Mucosa of descending colon (tissue), 3 donors: Measurements from ENCODE around the gene ADCY1. TPM values are rescaled to one million over a fixed set of nuclear protein-coding genes. Genes with fewer than 3 reads are reported as not detected.
A peak's percentile ranks its signal among the peaks of the same experiment; 100 is the strongest.
"Not testable (repeated sequence)": the region's sequence is repeated elsewhere in the genome, so short reads cannot be mapped to it uniquely, and the experiment has no call there.

Source experiments
- ATAC-seq: fragments of 200-7000 bp; cut with Tn5 transposase; one replicate; pipeline ENCODE4 v1.9.1; 2020; ENCODE audit warnings: mild to moderate bottlenecking, moderate library complexity
- DNase-seq, 3 donors: peaks; one replicate each; pipeline ENCODE4 v3.0.0-alpha.2; 2020
- H3K36me3 ChIP-seq: fragments of 200-600 bp; one replicate; pipeline ENCODE4 v1.8.0; 2021; ENCODE audit warnings: low read depth, mild to moderate bottlenecking
- H3K4me1 ChIP-seq: fragments of 200-600 bp; one replicate; pipeline ENCODE4 v1.8.0; 2021; ENCODE audit warnings: low read depth, mild to moderate bottlenecking
- H3K4me3 ChIP-seq: fragments of 200-600 bp; one replicate; pipeline ENCODE4 v1.8.0; 2021; ENCODE audit warnings: mild to moderate bottlenecking
- H3K9me3 ChIP-seq: fragments of 200-600 bp; one replicate; pipeline ENCODE4 v1.8.0; 2021; ENCODE audit warnings: mild to moderate bottlenecking
- CTCF ChIP-seq: fragments of 200-600 bp; IDR thresholded peaks from one replicate; pipeline ENCODE4 v1.8.0; 2022; ENCODE audit warnings: antibody characterized with exemption, mild to moderate bottlenecking
- intact Hi-C, 2 donors: fragments of 100-400 bp; cut with DNase I in 1 of 2; cut with micrococcal nuclease in 1 of 2; formaldehyde crosslinking; loops; one replicate each; pipeline versions ENCODE4 v1.11.0 to v1.11.1; 2022; cut with DNase I, micrococcal nuclease
- total RNA-seq, 3 donors: library from RNA; stranded (reverse); fragmentation: NEBNext Ultra II Directional in 2 of 3; extraction: Animal tissue kit (Norgen Biotek cat#: 25700) in 2 of 3; gene quantifications; one replicate each; pipeline versions ENCODE4 v1.2.1 to v1.2.4, GENCODE V29; 2021 to 2023
- donor health status: DM: no; HTN: no; CAD: no; lungs with moderate emphysema.
- donor health status: DM: no; HTN: no; CAD: no.
- donor health status: DM: no; HTN: yes; CAD: no.

Gene ADCY1
- total RNA-seq, 3 donors from 2014 or later: 0.55 to 0.94 (median 0.76) TPM

- TF ChIP-seq CTCF: no peak
- DNase-seq (no peak), ATAC-seq (no peak)
- Histone ChIP-seq H3K4me1 (no peaks in the 10 kb centered on the region), H3K36me3 (peaks cover 7% of the 10 kb centered on the region), H3K4me3 (no peak overlapping the region), H3K9me3 (no peaks in the 10 kb centered on the region)
- intact Hi-C loops: no loop called here
Measured at GRCh38 chr7:45726883-45727282, 152.7 kb downstream of the ADCY1 start.

GRCh38 chr7:45731692-45732443 lies 157.7 kb downstream of the ADCY1 start:
- ATAC-seq, H3K9me3 ChIP-seq, intact Hi-C loops, DNase-seq, H3K4me1 ChIP-seq, H3K36me3 ChIP-seq, H3K4me3 ChIP-seq: not testable (repeated sequence)

- H3K36me3 ChIP-seq, H3K4me1 ChIP-seq, DNase-seq, H3K9me3 ChIP-seq, intact Hi-C loops, ATAC-seq, H3K4me3 ChIP-seq: not testable (repeated sequence)
Measured at GRCh38 chr7:45738920-45739319, 164.8 kb downstream of the ADCY1 start.

- DNase-seq, intact Hi-C loops, H3K4me1 ChIP-seq, H3K9me3 ChIP-seq, H3K4me3 ChIP-seq, H3K36me3 ChIP-seq, ATAC-seq: not testable (repeated sequence)
Measured at GRCh38 chr7:45740573-45740972, 166.4 kb downstream of the ADCY1 start.

- H3K4me1 ChIP-seq, ATAC-seq, H3K9me3 ChIP-seq, H3K4me3 ChIP-seq, DNase-seq, intact Hi-C loops, H3K36me3 ChIP-seq: not testable (repeated sequence)
Measured at GRCh38 chr7:45748976-45749375, 174.8 kb downstream of the ADCY1 start.

GRCh38 chr7:45751352-45751751 lies 177.2 kb downstream of the ADCY1 start:
- DNase-seq, H3K36me3 ChIP-seq, H3K9me3 ChIP-seq, intact Hi-C loops, H3K4me3 ChIP-seq, ATAC-seq, H3K4me1 ChIP-seq: not testable (repeated sequence)

GRCh38 chr7:45756333-45756732 lies 182.2 kb downstream of the ADCY1 start:
- H3K4me1 ChIP-seq, intact Hi-C loops, H3K4me3 ChIP-seq, H3K9me3 ChIP-seq, DNase-seq, H3K36me3 ChIP-seq, ATAC-seq: not testable (repeated sequence)

- H3K4me3 ChIP-seq, ATAC-seq, H3K36me3 ChIP-seq, intact Hi-C loops, H3K4me1 ChIP-seq, H3K9me3 ChIP-seq: not testable (repeated sequence)
- peak in 1 of 3 donors; percentile 13 for DNase-seq
Measured at GRCh38 chr7:45756757-45757156, 182.6 kb downstream of the ADCY1 start.

GRCh38 chr7:45759464-45759863 lies 185.3 kb downstream of the ADCY1 start:
- ATAC-seq, H3K4me1 ChIP-seq, H3K4me3 ChIP-seq, intact Hi-C loops, H3K36me3 ChIP-seq, H3K9me3 ChIP-seq, DNase-seq: not testable (repeated sequence)

GRCh38 chr7:45761545-45762205 lies 187.5 kb downstream of the ADCY1 start:
- intact Hi-C loops, DNase-seq, ATAC-seq: not testable (repeated sequence)

GRCh38 chr7:45762225-45762994 lies 188.2 kb downstream of the ADCY1 start:
- ATAC-seq, H3K36me3 ChIP-seq, intact Hi-C loops, H3K4me1 ChIP-seq, DNase-seq, H3K4me3 ChIP-seq, H3K9me3 ChIP-seq: not testable (repeated sequence)

More at GRCh38 chr7:45761545-45762205, 187.5 kb downstream of the ADCY1 start:
- not testable (repeated sequence) for H3K36me3 ChIP-seq, H3K4me3 ChIP-seq, H3K4me1 ChIP-seq, H3K9me3 ChIP-seq

GRCh38 chr7:45768516-45769394 lies 194.6 kb downstream of the ADCY1 start:
- H3K9me3 ChIP-seq, H3K36me3 ChIP-seq, H3K4me1 ChIP-seq, intact Hi-C loops: not testable (repeated sequence)
- peak; percentile 100 for ATAC-seq
- DNase-seq: peak; percentile 98 to 99 (median 99)
- H3K4me3 ChIP-seq: peak overlapping the region; percentile 69
